HepG2 (cell line): ENCODE measurements around the gene BTF3L4. TPM values are rescaled to one million over a fixed set of nuclear protein-coding genes. Genes with fewer than 3 reads are reported as not detected.

ENCODE experiments used
- CREB1 ChIP-seq, 2 experiments: fragments of 450-650 bp in 1 of 2; IDR thresholded peaks; 2 replicates each; pipeline ENCODE4 v1.6.1; 2016 to 2017; ENCODE audit warnings: control low read depth in 1 of 2, mild to moderate bottlenecking in 1 of 2, missing compliant biosample characterization in 1 of 2, missing genetic modification characterization in 1 of 2
- ELF1 ChIP-seq: sonication (generic); formaldehyde crosslinking; IDR thresholded peaks from 2 replicates; pipeline ENCODE4 v1.4.0; 2020; ENCODE audit warnings: missing genetic modification reagents
- HMG20B ChIP-seq: conservative IDR thresholded peaks from 2 replicates; pipeline ENCODE4 v1.6.1; 2016; ENCODE audit warnings: missing genetic modification reagents, missing compliant biosample characterization
- HOXA9 ChIP-seq: sonication (generic); formaldehyde crosslinking; IDR thresholded peaks from 2 replicates; pipeline ENCODE4 v1.8.1; 2022; ENCODE audit warnings: missing genetic modification reagents, mild to moderate bottlenecking, moderate library complexity, borderline replicate concordance
- KDM3A ChIP-seq: IDR thresholded peaks from 2 replicates; pipeline ENCODE4 v1.6.1; 2018; ENCODE audit warnings: low read depth, missing compliant biosample characterization
- MTF1 ChIP-seq: sonication (generic); formaldehyde crosslinking; IDR thresholded peaks from 2 replicates; pipeline ENCODE4 v1.5.0; 2020; ENCODE audit warnings: missing genetic modification reagents
- NONO ChIP-seq, 2 experiments: fragments of 450-650 bp in 1 of 2; sonication (generic) in 1 of 2; formaldehyde crosslinking in 1 of 2; IDR thresholded peaks in 1 of 2; conservative IDR thresholded peaks in 1 of 2; 2 replicates each; pipeline versions ENCODE4 v1.6.1 to v1.8.0; 2017 to 2022; ENCODE audit warnings: mild to moderate bottlenecking in 1 of 2, missing genetic modification reagents in 1 of 2, moderate library complexity in 1 of 2
- PITX1 ChIP-seq: sonication (generic); formaldehyde crosslinking; IDR thresholded peaks from 2 replicates; pipeline ENCODE4 v1.5.1; 2020; ENCODE audit warnings: mild to moderate bottlenecking, missing genetic modification reagents
- POLR2AphosphoS5 ChIP-seq: IDR thresholded peaks from 2 replicates; pipeline ENCODE4 v1.6.1; 2012; ENCODE audit warnings: low read depth, low read length
- SP5 ChIP-seq: IDR thresholded peaks from 2 replicates; pipeline ENCODE4 v1.6.1; 2016; ENCODE audit warnings: low read depth, borderline replicate concordance
- TBX3 ChIP-seq: fragments of 450-650 bp; IDR thresholded peaks from 2 replicates; pipeline ENCODE4 v1.6.1; 2017; ENCODE audit warnings: antibody characterized with exemption, mild to moderate bottlenecking, inconsistent platforms, borderline replicate concordance
- ZBTB21 ChIP-seq: sonication (generic); formaldehyde crosslinking; IDR thresholded peaks from 2 replicates; pipeline ENCODE4 v1.4.0; 2020; ENCODE audit warnings: missing genetic modification reagents
- ZNF225 ChIP-seq: sonication (generic); formaldehyde crosslinking; IDR thresholded peaks from 2 replicates; pipeline ENCODE4 v1.4.0; 2020; ENCODE audit warnings: mild to moderate bottlenecking, missing genetic modification reagents
- ZNF652 ChIP-seq: IDR thresholded peaks from 2 replicates; pipeline ENCODE4 v1.6.1; 2016; ENCODE audit warnings: low read depth, borderline replicate concordance
- ZNF761 ChIP-seq: sonication (generic); formaldehyde crosslinking; conservative IDR thresholded peaks from 2 replicates; pipeline ENCODE4 v1.4.0; 2020; ENCODE audit warnings: mild to moderate bottlenecking, missing genetic modification reagents
- ZNF766 ChIP-seq: sonication (generic); formaldehyde crosslinking; IDR thresholded peaks from 2 replicates; pipeline ENCODE4 v1.5.0; 2020; ENCODE audit warnings: missing genetic modification reagents, borderline replicate concordance
- polyA plus RNA-seq, 8 experiments: library from polyadenylated mRNA; depleted of rRNA in 3 of 8; stranded (reverse) in 7 of 8; unstranded in 1 of 8; fragments of >200 nt; fragmentation: Illumina TruSeq in 4 of 8; extraction: Trizol in 4 of 8; gene quantifications; 2 replicates each; pipeline versions ENCODE4 v1.2.1 to v1.2.3, GENCODE V29; 2011 to 2016; ENCODE audit warnings: low read depth in 4 of 8, missing spikeins in 1 of 8, mixed read lengths in 1 of 8; ENCODE audit not compliant: insufficient read depth in 1 of 8
- total RNA-seq, 5 experiments: library from RNA; depleted of rRNA; stranded (reverse); fragments of >200 nt; fragmentation: Illumina TruSeq; extraction: Trizol; gene quantifications; 2 replicates each; pipeline ENCODE4 v1.2.3, GENCODE V29; 2016; ENCODE audit warnings: low read depth in 1 of 5
- TF ChIP-seq, protein P1 (sequence below), 2 experiments: sonication (generic) in 1 of 2; formaldehyde crosslinking in 1 of 2; IDR thresholded peaks; 2 replicates each; pipeline versions ENCODE4 v1.6.1 to v1.9.0; 2014 to 2022; ENCODE audit warnings: antibody characterized with exemption in 1 of 2, borderline replicate concordance in 1 of 2, inconsistent platforms in 1 of 2, low read depth in 1 of 2, missing genetic modification reagents in 1 of 2
- TF ChIP-seq, protein P2 (sequence below): sonication (generic); formaldehyde crosslinking; IDR thresholded peaks from 2 replicates; pipeline ENCODE4 v1.5.0; 2020; ENCODE audit warnings: missing genetic modification reagents
- TF ChIP-seq, protein P3 (sequence below): sonication (generic); formaldehyde crosslinking; IDR thresholded peaks from 2 replicates; pipeline ENCODE4 v1.4.0; 2020; ENCODE audit warnings: mild to moderate bottlenecking, missing genetic modification reagents
- TF ChIP-seq, protein P4 (sequence below): sonication (generic); formaldehyde crosslinking; IDR thresholded peaks from 2 replicates; pipeline ENCODE4 v1.4.0; 2020; ENCODE audit warnings: missing genetic modification reagents

The BTF3L4 gene
- total and polyA plus RNA-seq, 2 of the 13 experiments (the other 11 are each of a cell fraction or from before 2014, with no cell fraction given) = 59.0 to 74.3 TPM

DNA sequence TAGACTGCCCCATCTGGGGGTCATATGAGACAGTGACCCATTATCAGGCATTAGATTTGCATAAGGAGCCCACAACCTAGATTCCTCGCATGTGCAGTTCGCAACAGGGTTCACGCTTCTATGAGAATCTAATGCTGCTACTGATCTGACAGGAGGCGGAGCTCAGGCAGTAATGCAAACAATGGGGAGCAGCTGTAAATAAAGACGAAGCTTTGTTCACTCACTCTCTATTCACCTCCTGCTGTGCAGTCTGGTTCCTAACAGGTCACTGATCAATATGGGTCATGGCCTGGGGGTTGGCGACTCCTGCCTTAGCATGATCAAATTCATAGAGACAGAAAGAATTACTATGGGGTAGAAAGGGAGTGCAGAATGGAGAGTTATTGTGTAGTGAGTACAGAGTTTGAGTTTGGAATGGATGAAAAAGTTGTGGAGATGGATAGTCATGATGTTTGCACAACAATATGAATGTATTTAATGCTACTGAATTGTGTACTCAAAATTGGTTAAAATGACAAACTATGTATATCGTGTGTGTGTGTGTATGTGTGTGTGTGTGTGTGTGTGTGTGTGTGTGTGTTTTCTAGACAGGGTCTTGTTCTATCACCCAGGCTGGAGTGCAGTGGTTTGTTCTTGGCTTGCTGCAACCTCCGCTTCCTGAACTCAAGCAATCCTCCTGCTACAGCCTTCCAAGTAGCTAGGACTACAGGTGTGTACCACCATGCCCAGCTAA is 42.2 kb downstream of the BTF3L4 start (continued):
- TF ChIP-seq, protein P1, sequence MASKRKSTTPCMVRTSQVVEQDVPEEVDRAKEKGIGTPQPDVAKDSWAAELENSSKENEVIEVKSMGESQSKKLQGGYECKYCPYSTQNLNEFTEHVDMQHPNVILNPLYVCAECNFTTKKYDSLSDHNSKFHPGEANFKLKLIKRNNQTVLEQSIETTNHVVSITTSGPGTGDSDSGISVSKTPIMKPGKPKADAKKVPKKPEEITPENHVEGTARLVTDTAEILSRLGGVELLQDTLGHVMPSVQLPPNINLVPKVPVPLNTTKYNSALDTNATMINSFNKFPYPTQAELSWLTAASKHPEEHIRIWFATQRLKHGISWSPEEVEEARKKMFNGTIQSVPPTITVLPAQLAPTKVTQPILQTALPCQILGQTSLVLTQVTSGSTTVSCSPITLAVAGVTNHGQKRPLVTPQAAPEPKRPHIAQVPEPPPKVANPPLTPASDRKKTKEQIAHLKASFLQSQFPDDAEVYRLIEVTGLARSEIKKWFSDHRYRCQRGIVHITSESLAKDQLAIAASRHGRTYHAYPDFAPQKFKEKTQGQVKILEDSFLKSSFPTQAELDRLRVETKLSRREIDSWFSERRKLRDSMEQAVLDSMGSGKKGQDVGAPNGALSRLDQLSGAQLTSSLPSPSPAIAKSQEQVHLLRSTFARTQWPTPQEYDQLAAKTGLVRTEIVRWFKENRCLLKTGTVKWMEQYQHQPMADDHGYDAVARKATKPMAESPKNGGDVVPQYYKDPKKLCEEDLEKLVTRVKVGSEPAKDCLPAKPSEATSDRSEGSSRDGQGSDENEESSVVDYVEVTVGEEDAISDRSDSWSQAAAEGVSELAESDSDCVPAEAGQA (IDR thresholded peaks at IDR 0.05; ENCODE audit: low read depth) = no peak
- TF ChIP-seq, protein P1 (CRISPR knock-in tag; IDR thresholded peaks at IDR 0.05; ENCODE audit: borderline replicate concordance) = no peak
- no peak; the same call in 1 of the 2 replicates for TF ChIP-seq ELF1 (CRISPR knock-in tag)
- peak; percentile 78; the same call in 1 of the 2 replicates for TF ChIP-seq TBX3
- no peak for TF ChIP-seq ZNF766 (CRISPR knock-in tag)
- TF ChIP-seq, protein P2, sequence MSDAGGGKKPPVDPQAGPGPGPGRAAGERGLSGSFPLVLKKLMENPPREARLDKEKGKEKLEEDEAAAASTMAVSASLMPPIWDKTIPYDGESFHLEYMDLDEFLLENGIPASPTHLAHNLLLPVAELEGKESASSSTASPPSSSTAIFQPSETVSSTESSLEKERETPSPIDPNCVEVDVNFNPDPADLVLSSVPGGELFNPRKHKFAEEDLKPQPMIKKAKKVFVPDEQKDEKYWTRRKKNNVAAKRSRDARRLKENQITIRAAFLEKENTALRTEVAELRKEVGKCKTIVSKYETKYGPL (CRISPR knock-in tag) = no peak
- no peak for TF ChIP-seq MTF1 (CRISPR knock-in tag)
- no peak for TF ChIP-seq NONO (IDR thresholded peaks at IDR 0.05)
- no peak for TF ChIP-seq NONO (CRISPR knock-in tag; conservative IDR thresholded peaks at IDR 0.05)
- TF ChIP-seq, protein P3, sequence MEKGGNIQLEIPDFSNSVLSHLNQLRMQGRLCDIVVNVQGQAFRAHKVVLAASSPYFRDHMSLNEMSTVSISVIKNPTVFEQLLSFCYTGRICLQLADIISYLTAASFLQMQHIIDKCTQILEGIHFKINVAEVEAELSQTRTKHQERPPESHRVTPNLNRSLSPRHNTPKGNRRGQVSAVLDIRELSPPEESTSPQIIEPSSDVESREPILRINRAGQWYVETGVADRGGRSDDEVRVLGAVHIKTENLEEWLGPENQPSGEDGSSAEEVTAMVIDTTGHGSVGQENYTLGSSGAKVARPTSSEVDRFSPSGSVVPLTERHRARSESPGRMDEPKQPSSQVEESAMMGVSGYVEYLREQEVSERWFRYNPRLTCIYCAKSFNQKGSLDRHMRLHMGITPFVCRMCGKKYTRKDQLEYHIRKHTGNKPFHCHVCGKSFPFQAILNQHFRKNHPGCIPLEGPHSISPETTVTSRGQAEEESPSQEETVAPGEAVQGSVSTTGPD (CRISPR knock-in tag) = no peak
- no peak for TF ChIP-seq KDM3A (CRISPR knock-in tag)
- peak; percentile 100 for TF ChIP-seq SP5
- no peak; the same call in 1 of the 2 replicates for TF ChIP-seq ZNF761 (CRISPR knock-in tag)
- TF ChIP-seq ZNF652 = peak; percentile 67; the same call in 1 of the 2 replicates
- no peak for TF ChIP-seq POLR2AphosphoS5
- TF ChIP-seq ZBTB21 (CRISPR knock-in tag) = peak; percentile 17; the same call in 1 of the 2 replicates
- TF ChIP-seq, protein P4, sequence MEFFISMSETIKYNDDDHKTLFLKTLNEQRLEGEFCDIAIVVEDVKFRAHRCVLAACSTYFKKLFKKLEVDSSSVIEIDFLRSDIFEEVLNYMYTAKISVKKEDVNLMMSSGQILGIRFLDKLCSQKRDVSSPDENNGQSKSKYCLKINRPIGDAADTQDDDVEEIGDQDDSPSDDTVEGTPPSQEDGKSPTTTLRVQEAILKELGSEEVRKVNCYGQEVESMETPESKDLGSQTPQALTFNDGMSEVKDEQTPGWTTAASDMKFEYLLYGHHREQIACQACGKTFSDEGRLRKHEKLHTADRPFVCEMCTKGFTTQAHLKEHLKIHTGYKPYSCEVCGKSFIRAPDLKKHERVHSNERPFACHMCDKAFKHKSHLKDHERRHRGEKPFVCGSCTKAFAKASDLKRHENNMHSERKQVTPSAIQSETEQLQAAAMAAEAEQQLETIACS = no peak
- TF ChIP-seq PITX1 = peak; percentile 64; the same call in 1 of the 2 replicates
- peak; percentile 82 for TF ChIP-seq HMG20B
- TF ChIP-seq ZNF225 (CRISPR knock-in tag) = no peak
- TF ChIP-seq HOXA9 (CRISPR knock-in tag) = no peak
- no peak for TF ChIP-seq CREB1 (IDR thresholded peaks at IDR 0.05)
- TF ChIP-seq CREB1 (CRISPR knock-in tag; IDR thresholded peaks at IDR 0.05) = peak; percentile 66
